ENCODE results near the gene ADIRF. TPM values are rescaled to one million over a fixed set of nuclear protein-coding genes. Genes with fewer than 3 reads are reported as not detected.

Gene ADIRF
- total and polyA plus RNA-seq, 9 of the 15 experiments (the other 6 are each of a cell fraction or from before 2014, with no cell fraction given), result 0.08 TPM; not detected in 8

DNA sequence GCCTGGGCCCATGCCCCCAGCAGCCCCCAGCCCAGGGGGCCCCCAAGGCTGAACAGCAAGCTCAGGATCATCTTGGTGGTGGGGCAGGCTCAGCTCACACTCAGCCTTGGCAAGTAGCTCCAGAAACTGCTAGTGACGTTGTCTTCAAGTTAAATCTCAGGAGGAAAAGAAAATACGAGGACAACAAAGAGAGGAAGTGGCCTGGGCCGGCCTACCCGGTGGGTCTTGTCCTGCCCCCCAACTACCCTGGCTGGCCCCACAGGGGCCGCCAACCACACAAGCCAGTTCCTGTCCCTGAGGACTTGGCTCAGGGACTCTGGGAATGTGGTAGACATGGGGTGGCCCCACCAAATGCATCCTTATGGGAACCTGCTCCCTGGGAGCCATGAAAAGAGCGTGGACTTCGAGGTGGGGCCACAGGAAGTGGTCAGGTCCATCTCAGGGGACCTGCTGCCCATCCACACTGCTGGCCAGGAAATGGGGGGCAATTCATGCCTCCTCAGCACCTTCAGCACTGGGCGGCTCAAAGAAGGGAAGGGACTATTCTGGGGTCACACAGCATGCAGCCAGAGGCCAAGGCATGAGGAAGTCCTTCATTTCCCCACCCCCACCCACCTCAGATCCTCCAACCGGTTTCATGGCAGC is 10.7 kb upstream of the ADIRF start, which contains the start of gene MMRN2 (continued):
- TF ChIP-seq, protein P1, sequence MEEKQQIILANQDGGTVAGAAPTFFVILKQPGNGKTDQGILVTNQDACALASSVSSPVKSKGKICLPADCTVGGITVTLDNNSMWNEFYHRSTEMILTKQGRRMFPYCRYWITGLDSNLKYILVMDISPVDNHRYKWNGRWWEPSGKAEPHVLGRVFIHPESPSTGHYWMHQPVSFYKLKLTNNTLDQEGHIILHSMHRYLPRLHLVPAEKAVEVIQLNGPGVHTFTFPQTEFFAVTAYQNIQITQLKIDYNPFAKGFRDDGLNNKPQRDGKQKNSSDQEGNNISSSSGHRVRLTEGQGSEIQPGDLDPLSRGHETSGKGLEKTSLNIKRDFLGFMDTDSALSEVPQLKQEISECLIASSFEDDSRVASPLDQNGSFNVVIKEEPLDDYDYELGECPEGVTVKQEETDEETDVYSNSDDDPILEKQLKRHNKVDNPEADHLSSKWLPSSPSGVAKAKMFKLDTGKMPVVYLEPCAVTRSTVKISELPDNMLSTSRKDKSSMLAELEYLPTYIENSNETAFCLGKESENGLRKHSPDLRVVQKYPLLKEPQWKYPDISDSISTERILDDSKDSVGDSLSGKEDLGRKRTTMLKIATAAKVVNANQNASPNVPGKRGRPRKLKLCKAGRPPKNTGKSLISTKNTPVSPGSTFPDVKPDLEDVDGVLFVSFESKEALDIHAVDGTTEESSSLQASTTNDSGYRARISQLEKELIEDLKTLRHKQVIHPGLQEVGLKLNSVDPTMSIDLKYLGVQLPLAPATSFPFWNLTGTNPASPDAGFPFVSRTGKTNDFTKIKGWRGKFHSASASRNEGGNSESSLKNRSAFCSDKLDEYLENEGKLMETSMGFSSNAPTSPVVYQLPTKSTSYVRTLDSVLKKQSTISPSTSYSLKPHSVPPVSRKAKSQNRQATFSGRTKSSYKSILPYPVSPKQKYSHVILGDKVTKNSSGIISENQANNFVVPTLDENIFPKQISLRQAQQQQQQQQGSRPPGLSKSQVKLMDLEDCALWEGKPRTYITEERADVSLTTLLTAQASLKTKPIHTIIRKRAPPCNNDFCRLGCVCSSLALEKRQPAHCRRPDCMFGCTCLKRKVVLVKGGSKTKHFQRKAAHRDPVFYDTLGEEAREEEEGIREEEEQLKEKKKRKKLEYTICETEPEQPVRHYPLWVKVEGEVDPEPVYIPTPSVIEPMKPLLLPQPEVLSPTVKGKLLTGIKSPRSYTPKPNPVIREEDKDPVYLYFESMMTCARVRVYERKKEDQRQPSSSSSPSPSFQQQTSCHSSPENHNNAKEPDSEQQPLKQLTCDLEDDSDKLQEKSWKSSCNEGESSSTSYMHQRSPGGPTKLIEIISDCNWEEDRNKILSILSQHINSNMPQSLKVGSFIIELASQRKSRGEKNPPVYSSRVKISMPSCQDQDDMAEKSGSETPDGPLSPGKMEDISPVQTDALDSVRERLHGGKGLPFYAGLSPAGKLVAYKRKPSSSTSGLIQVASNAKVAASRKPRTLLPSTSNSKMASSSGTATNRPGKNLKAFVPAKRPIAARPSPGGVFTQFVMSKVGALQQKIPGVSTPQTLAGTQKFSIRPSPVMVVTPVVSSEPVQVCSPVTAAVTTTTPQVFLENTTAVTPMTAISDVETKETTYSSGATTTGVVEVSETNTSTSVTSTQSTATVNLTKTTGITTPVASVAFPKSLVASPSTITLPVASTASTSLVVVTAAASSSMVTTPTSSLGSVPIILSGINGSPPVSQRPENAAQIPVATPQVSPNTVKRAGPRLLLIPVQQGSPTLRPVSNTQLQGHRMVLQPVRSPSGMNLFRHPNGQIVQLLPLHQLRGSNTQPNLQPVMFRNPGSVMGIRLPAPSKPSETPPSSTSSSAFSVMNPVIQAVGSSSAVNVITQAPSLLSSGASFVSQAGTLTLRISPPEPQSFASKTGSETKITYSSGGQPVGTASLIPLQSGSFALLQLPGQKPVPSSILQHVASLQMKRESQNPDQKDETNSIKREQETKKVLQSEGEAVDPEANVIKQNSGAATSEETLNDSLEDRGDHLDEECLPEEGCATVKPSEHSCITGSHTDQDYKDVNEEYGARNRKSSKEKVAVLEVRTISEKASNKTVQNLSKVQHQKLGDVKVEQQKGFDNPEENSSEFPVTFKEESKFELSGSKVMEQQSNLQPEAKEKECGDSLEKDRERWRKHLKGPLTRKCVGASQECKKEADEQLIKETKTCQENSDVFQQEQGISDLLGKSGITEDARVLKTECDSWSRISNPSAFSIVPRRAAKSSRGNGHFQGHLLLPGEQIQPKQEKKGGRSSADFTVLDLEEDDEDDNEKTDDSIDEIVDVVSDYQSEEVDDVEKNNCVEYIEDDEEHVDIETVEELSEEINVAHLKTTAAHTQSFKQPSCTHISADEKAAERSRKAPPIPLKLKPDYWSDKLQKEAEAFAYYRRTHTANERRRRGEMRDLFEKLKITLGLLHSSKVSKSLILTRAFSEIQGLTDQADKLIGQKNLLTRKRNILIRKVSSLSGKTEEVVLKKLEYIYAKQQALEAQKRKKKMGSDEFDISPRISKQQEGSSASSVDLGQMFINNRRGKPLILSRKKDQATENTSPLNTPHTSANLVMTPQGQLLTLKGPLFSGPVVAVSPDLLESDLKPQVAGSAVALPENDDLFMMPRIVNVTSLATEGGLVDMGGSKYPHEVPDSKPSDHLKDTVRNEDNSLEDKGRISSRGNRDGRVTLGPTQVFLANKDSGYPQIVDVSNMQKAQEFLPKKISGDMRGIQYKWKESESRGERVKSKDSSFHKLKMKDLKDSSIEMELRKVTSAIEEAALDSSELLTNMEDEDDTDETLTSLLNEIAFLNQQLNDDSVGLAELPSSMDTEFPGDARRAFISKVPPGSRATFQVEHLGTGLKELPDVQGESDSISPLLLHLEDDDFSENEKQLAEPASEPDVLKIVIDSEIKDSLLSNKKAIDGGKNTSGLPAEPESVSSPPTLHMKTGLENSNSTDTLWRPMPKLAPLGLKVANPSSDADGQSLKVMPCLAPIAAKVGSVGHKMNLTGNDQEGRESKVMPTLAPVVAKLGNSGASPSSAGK (IDR thresholded peaks at IDR 0.05), result peak; percentile 52
- TF ChIP-seq ZNF696 (CRISPR knock-in tag; conservative IDR thresholded peaks at IDR 0.05), result no peak
- TF ChIP-seq RBM15 (IDR thresholded peaks at IDR 0.05; ENCODE audit: insufficient read depth, low read length), result no peak
- TF ChIP-seq SREBF1 (IDR thresholded peaks at IDR 0.05; ENCODE audit: borderline replicate concordance, low read depth, low read length), result no peak
- TF ChIP-seq ZC3H4 (CRISPR knock-in tag; IDR thresholded peaks at IDR 0.05; ENCODE audit: borderline replicate concordance), result no peak
- peak; percentile 10 for TF ChIP-seq ZFX (CRISPR knock-in tag; IDR thresholded peaks at IDR 0.05)
- TF ChIP-seq POLR2A (conservative IDR thresholded peaks at IDR 0.05), result no peak
- no peak for TF ChIP-seq ZNF324 (CRISPR knock-in tag; IDR thresholded peaks at IDR 0.05)
- TF ChIP-seq, protein P2, sequence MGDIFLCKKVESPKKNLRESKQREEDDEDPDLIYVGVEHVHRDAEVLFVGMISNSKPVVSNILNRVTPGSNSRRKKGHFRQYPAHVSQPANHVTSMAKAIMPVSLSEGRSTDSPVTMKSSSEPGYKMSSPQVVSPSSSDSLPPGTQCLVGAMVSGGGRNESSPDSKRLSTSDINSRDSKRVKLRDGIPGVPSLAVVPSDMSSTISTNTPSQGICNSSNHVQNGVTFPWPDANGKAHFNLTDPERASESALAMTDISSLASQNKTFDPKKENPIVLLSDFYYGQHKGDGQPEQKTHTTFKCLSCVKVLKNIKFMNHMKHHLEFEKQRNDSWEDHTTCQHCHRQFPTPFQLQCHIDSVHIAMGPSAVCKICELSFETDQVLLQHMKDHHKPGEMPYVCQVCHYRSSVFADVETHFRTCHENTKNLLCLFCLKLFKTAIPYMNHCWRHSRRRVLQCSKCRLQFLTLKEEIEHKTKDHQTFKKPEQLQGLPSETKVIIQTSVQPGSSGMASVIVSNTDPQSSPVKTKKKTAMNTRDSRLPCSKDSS (IDR thresholded peaks at IDR 0.05; ENCODE audit: low read depth, partially characterized antibody), result no peak
- TF ChIP-seq, protein P3, sequence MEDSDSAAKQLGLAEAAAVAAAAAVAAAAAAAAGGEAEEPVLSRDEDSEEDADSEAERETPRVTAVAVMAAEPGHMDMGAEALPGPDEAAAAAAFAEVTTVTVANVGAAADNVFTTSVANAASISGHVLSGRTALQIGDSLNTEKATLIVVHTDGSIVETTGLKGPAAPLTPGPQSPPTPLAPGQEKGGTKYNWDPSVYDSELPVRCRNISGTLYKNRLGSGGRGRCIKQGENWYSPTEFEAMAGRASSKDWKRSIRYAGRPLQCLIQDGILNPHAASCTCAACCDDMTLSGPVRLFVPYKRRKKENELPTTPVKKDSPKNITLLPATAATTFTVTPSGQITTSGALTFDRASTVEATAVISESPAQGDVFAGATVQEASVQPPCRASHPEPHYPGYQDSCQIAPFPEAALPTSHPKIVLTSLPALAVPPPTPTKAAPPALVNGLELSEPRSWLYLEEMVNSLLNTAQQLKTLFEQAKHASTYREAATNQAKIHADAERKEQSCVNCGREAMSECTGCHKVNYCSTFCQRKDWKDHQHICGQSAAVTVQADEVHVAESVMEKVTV (CRISPR knock-in tag; IDR thresholded peaks at IDR 0.05), result no peak
- TF ChIP-seq HMG20B (CRISPR knock-in tag; IDR thresholded peaks at IDR 0.05), result no peak
- TF ChIP-seq, protein P4, sequence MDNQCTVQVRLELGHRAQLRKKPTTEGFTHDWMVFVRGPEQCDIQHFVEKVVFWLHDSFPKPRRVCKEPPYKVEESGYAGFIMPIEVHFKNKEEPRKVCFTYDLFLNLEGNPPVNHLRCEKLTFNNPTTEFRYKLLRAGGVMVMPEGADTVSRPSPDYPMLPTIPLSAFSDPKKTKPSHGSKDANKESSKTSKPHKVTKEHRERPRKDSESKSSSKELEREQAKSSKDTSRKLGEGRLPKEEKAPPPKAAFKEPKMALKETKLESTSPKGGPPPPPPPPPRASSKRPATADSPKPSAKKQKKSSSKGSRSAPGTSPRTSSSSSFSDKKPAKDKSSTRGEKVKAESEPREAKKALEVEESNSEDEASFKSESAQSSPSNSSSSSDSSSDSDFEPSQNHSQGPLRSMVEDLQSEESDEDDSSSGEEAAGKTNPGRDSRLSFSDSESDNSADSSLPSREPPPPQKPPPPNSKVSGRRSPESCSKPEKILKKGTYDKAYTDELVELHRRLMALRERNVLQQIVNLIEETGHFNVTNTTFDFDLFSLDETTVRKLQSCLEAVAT (IDR thresholded peaks at IDR 0.05), result no peak

Data from K562 (cell line).